GM19193 (cell line): Measurements from ENCODE around the gene SYT8.

Source experiments
- POLR2A ChIP-seq: IDR thresholded peaks from 4 replicates; pipeline ENCODE4 v1.6.1; 2011; ENCODE audit not compliant: insufficient read depth, insufficient read length; ENCODE audit errors: extremely low read depth

The SYT8 gene

DNA sequence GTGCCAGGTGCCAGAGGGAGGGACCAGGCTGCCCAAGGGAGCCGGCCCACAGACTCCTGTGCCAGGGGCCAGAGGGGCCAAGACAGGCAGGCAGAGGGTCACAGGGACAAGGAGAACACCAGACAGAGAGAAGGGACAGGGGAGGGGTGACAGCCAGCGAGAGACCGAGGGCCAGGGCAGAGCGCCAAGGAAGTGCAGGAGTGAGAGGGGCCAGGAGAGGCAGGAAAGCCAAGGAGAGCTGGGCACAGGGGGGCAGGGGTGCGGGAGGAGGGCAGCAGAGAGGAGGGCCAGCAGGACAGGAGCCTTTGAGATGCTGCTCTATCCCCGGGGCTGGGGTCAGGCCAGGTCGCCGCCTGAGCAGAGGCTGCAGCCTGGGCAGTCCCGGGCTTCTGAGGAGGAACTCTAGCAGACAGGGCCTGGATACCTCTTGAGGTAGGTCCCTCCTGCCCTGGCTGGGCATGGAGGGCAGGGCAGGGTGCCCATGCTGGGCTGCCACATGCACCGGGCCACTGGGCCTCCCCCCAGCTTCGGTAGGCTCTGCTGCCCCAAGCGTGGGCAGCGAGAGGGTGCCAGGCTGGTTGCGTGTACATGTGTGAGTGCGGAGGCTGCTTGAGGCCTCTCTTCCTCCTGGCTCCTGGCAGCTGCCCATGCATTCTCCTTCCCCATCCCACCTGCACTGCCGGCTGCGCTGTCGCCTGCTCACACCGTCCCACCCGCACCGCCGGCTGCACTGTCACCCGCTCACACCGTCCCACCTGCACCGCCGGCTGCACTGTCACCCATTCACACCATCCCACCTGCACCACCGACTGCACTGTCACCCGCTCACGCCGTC lies 30.3 kb downstream of the SYT8 start:
- no peak for TF ChIP-seq POLR2A

DNA sequence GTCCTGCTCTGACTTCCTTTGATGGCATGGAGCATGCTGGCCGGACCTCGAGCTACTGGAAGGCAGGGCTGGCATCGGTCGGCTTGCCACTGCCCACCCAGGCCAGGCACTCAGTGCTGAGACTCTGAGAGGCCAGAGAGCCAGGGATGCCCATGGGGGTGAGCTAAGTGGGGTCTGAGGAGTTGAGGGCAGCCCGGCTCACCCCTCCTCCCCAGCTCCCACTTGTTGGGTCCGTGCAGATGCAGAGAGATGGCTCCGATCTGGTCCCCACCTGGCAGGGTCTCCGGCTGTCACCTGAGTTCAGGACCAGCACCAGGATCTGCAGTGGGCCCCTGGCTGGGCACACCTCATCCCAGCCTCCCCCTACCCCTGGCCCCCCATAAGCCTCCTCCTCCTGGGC lies 31.4 kb downstream of the SYT8 start:
- TF ChIP-seq POLR2A: no peak

GRCh38 chr11:1866776-1867175 lies 32.0 kb downstream of the SYT8 start:
- no peak for TF ChIP-seq POLR2A

DNA sequence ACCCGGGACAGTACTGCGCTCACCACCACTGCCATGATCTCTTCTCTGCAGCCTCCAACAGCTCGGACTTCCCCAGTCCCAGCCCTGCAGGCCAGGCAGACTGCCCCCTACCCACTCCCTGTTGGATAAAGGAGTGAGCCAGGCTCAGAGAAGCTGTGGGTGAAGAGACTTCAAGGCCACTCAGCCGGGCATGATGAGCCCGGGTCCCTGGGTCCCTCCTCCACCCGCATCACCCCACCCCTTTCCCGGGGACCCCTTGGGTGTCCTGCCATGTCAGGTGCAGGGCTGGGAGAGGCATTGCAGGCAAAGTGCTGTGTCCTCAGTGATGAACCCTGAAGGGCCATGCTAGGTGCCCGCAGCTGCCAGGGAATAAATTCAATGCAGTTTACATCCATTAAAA lies 32.6 kb downstream of the SYT8 start:
- TF ChIP-seq POLR2A: no peak

GRCh38 chr11:1868056-1868635 lies 33.4 kb downstream of the SYT8 start:
- no peak for TF ChIP-seq POLR2A

DNA sequence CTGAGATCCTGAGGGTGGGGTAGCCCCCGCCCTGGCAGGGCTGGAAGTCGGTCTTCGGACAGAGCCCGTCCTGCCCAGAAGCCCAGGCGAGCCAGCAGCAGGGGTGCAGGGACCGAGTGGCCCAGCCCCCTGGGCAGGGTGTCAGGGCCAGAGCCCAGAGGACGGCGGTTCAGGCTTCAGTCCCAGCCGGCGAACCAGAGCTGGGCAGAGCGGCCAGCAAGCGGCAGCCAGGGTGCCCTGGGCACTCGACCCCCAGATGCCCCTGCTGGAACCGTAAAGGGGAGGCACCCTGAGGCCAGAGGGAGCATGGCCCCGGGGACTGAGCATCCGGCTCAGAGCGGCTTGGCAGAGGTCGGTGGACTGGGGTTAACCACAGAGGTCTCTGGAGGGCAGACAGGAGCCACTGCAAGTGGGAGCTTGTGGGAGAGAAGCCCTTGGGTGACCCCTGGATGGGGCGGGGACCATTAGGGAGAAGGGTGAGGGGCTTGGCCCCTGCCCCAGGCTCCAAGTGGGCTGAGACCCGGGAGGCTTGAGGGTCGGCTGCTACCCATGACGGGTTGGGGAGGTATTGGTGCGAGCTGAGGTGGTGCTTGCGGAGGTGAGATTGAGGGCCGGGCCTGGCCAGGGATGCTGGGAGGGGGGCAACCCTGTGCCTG lies 34.0 kb downstream of the SYT8 start:
- no peak for TF ChIP-seq POLR2A

GRCh38 chr11:1869427-1870325 lies 34.9 kb downstream of the SYT8 start:
- no peak for TF ChIP-seq POLR2A

GRCh38 chr11:1870326-1870696 lies 35.5 kb downstream of the SYT8 start:
- no peak for TF ChIP-seq POLR2A

GRCh38 chr11:1870721-1871466 lies 36.1 kb downstream of the SYT8 start:
- TF ChIP-seq POLR2A: no peak

- no peak for TF ChIP-seq POLR2A
These were observed 36.7 kb downstream of the SYT8 start for GRCh38 chr11:1871531-1871930.

DNA sequence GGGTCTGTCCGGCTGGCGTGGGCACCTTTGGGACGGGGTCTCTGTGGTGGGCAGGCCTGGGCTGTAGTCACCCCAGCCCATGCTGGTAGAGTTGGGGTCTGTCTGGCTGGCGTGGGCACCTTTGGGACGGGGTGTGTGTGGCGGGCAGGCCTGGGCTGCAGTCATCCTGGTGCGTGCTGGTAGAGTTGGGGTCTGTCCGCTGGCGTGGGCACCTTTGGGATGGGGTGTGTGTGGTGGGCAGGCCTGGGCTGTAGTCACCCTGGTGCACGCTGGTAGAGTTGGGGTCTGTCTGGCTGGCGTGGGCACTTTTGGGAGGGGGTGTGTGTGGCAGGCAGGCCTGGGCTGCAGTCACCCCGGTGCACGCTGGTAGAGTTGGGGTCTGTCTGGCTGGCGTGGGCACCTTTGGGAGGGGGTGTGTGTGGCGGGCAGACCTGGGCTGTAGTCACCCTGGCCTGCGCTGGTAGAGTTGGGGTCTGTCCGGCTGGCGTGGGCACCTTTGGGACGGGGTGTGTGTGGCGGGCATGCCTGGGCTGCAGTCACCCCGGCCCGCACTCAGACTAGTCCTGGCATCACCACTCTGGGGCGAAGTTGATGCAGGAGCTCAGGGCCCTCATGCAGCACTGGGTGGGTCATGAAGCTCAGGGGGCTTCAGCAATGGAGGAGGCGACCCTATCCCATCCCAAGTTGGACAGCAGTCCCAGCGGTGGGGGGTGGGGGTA lies 37.6 kb downstream of the SYT8 start:
- TF ChIP-seq POLR2A: no peak

DNA sequence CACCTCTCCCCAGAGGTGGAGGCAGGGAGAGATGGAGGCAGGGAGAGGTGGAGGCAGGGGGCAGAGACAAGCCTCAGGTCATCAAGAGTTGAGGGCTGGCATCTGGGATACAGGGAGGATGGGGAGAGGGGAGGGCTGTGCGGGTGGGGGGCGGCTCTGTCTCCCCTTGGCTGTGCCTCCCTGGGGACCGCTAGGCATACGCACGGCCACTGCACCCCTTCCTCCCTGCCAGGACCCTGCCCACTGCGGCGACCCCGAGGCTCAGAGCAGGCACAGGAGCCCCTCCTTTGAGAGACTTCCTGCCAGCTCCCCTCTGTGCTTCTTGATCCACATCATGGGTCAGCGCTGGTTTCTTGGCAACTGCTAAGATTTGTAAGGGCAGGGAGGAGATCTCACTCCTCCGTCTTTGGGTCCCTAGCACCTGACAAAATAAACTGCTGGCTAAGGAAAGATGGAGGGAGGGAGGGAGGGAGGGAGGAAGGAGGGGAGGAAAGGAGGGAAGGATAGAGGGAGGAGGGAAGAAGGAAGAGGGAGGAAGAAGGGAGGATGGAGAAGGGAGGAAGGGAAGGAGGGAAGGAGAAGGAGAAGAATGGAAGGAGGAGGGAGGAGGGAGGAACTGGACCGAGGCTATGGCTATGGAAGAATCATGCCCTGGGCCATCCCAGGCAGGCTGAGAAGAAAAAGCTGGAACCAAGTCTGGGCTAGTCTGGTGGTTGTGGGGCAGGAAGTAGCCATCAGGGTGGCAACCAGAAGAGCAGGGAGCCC lies 38.4 kb downstream of the SYT8 start:
- TF ChIP-seq POLR2A: no peak
